Immature natural killer cell (primary cell): Measurements from ENCODE around the gene KPNB1. TPM values are rescaled to one million over a fixed set of nuclear protein-coding genes. Genes with fewer than 3 reads are reported as not detected.

Experiments used
- DNase-seq, 3 donors: peaks; one replicate each; pipeline ENCODE4 v3.0.0; 2022; ENCODE audit warnings: mixed read lengths in 1 of 3
- H3K27ac Mint-ChIP-seq, 6 donors: one replicate each; pipeline ENCODE4 v1.8.0; 2020; ENCODE audit warnings: mixed read lengths in 6 of 6, mild to moderate bottlenecking in 5 of 6, inconsistent platforms in 4 of 6, moderate library complexity in 3 of 6
- H3K27me3 Mint-ChIP-seq, 3 donors: one replicate each; pipeline ENCODE4 v1.8.0; 2020 to 2021; ENCODE audit warnings: low read depth in 3 of 3, mild to moderate bottlenecking in 3 of 3, mixed read lengths in 3 of 3, moderate library complexity in 3 of 3, inconsistent platforms in 1 of 3
- H3K36me3 Mint-ChIP-seq, 3 donors: one replicate each; pipeline ENCODE4 v1.8.0; 2020; ENCODE audit warnings: mixed read lengths in 3 of 3, inconsistent platforms in 2 of 3, mild to moderate bottlenecking in 2 of 3
- H3K4me1 Mint-ChIP-seq, 2 donors: one replicate each; pipeline ENCODE4 v1.8.0; 2020; ENCODE audit warnings: inconsistent platforms in 2 of 2, mild to moderate bottlenecking in 2 of 2, mixed read lengths in 2 of 2, moderate library complexity in 1 of 2
- H3K4me3 Mint-ChIP-seq, 5 donors: one replicate each; pipeline ENCODE4 v1.8.0; 2020; ENCODE audit warnings: mild to moderate bottlenecking in 5 of 5, mixed read lengths in 5 of 5, inconsistent platforms in 3 of 5, moderate library complexity in 3 of 5
- H3K9me3 Mint-ChIP-seq, 6 donors: one replicate each; pipeline ENCODE4 v1.8.0; 2020; ENCODE audit warnings: mild to moderate bottlenecking in 6 of 6, mixed read lengths in 6 of 6, inconsistent platforms in 4 of 6, moderate library complexity in 3 of 6
- polyA plus RNA-seq, 3 donors: library from polyadenylated mRNA; unstranded; fragments of 300-500 nt; fragmentation: Illumina TruSeq; gene quantifications; one replicate each; pipeline ENCODE4 v1.2.3, GENCODE V29; 2021

Gene KPNB1
- polyA plus RNA-seq, 3 donors from 2014 or later, result 15.8 to 27.9 (median 17.3) TPM

DNA sequence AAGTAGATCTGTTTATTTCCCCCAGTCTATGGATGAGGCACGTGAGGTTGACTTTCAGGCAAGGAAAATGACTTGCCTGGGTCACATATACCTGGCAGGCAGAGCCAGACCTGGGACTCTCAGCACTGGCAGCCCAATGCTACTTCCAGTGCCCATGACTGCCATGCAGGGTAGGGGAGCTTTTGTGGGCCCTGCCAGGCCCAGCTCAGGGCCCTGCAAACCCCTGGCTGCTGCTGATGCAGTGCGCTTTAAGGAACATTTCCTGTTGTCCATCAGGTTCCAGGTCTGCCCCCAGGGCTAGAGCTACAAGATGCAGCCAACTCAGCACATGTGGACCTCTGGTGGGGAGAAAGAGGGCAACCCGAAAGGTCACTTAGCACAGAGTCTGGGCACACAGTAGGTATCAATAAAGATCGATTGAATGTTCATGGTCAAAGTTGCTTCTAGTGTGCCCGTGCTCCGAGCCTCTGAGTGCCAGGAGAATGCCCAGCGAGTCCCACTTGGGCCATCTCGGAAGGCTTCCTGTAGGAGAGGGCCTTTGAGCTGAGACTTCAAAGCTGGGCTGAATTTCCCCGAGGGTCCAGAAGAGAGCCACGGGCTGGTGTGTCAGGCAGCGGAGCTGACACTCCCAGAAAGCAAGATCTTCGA lies 82.8 kb downstream of the KPNB1 start:
- DNase-seq, result no peak
- Mint-ChIP-seq H3K27me3 (peaks cover 12 to 23% (median 22%) of the 10 kb centered on the region in 3 donors), H3K4me3 (peak overlapping the region; percentile 85 to 97 (median 93)), H3K4me1 (peaks cover 71 to 74% of the 10 kb centered on the region in 2 donors), H3K9me3 (peaks cover 0 to 7% (median 0%) of the 10 kb centered on the region in 6 donors), H3K27ac (peak overlapping the region; percentile 91 to 98 (median 96)), H3K36me3 (peaks cover 26 to 37% (median 35%) of the 10 kb centered on the region in 3 donors)

GRCh38 chr17:47733047-47733673 lies 83.4 kb downstream of the KPNB1 start, which contains the start of gene TBX21:
Gene TBX21, plus strand, starts transcription at chr17:47733236. Its CDS starts 219 bp downstream, at chr17:47733455.
- Mint-ChIP-seq H3K4me3 (peak within 1 kb of the TSS; percentile 92 to 100 (median 100)), H3K9me3 (peaks cover 0 to 7% (median 0%) of the 10 kb centered on the region in 6 donors), H3K27ac (peak within 1 kb of the TSS; percentile 93 to 99 (median 98)), H3K4me1 (peaks cover 67 to 70% of the 10 kb centered on the region in 2 donors), H3K27me3 (peaks cover 12 to 23% (median 22%) of the 10 kb centered on the region in 3 donors), H3K36me3 (peaks cover 26 to 38% (median 36%) of the 10 kb centered on the region in 3 donors)
- peak; percentile 91 to 94 (median 93) for DNase-seq

GRCh38 chr17:47733674-47734410 lies 84.1 kb downstream of the KPNB1 start:
- no peak for DNase-seq
- H3K27ac Mint-ChIP-seq, result peak overlapping the region; percentile 93 to 99 (median 98)
- H3K9me3 Mint-ChIP-seq, result peaks cover 0 to 7% (median 0%) of the 10 kb centered on the region in 6 donors
- H3K4me3 Mint-ChIP-seq, result peak overlapping the region; percentile 92 to 100 (median 100)
- H3K4me1 Mint-ChIP-seq, result peaks cover 67 to 70% of the 10 kb centered on the region in 2 donors
- H3K36me3 Mint-ChIP-seq, result peaks cover 29 to 42% (median 39%) of the 10 kb centered on the region in 3 donors
- H3K27me3 Mint-ChIP-seq, result peaks cover 12 to 23% (median 22%) of the 10 kb centered on the region in 3 donors

- no peak for DNase-seq
- Mint-ChIP-seq H3K36me3 (peaks cover 29 to 46% (median 39%) of the 10 kb centered on the region in 3 donors), H3K27me3 (peaks cover 14 to 31% (median 28%) of the 10 kb centered on the region in 3 donors), H3K4me1 (peaks cover 67 to 69% of the 10 kb centered on the region in 2 donors), H3K9me3 (peaks cover 0 to 7% (median 0%) of the 10 kb centered on the region in 6 donors), H3K27ac (peak overlapping the region; percentile 93 to 99 (median 98)), H3K4me3 (peak overlapping the region; percentile 92 to 100 (median 100))
Observed at GRCh38 chr17:47735139-47735464, 85.4 kb downstream of the KPNB1 start.

Other genes starting within 250 kb of the KPNB1 start
- gene NPEPPS, start 118.8 kb upstream of the KPNB1 start, polyA plus RNA-seq, result 10 to 100 TPM; 23.9 to 51.0 (median 33.7) TPM
- gene TBKBP1, start 44.2 kb downstream of the KPNB1 start, polyA plus RNA-seq, result 1 to 10 TPM; 1.3 to 2.3 (median 2.2) TPM
- gene TBX21, start 83.3 kb downstream of the KPNB1 start, polyA plus RNA-seq, result 100 to 1,000 TPM; 199 to 385 (median 225) TPM
- gene OSBPL7, start 171.9 kb downstream of the KPNB1 start, polyA plus RNA-seq, result 1 to 10 TPM; 2.7 to 7.5 (median 3.8) TPM
- 100 to 1,000 TPM in 2 of 3 donors, 10 to 100 TPM in 1; 50.5 to 189 (median 114) TPM for gene MRPL10, start 181.6 kb downstream of the KPNB1 start, polyA plus RNA-seq
- under 1 TPM in 2 of 3 donors, not detected in 1; 0.66 to 0.82 TPM for gene LRRC46, start 181.8 kb downstream of the KPNB1 start, polyA plus RNA-seq
- 10 to 100 TPM; 17.7 to 41.2 (median 22.5) TPM for gene SCRN2, start 191.4 kb downstream of the KPNB1 start, polyA plus RNA-seq
- not detected for gene SP6, start 201.2 kb downstream of the KPNB1 start, polyA plus RNA-seq
- gene SP2, start 246.3 kb downstream of the KPNB1 start, polyA plus RNA-seq, result 10 to 100 TPM in 1 of 3 donors, 1 to 10 TPM in 2; 2.0 to 13.7 (median 5.0) TPM